ENCODE results near the gene CA12.

Gene CA12

GRCh38 chr15:63379492-63380150 is 2.0 kb downstream of the CA12 start:
- peak; percentile 76 for FAIRE-seq
- peak; percentile 46 for DNase-seq (ENCODE audit: low spot score)

- FAIRE-seq, result no peak
- no peak for DNase-seq (ENCODE audit: low spot score)
Observed at GRCh38 chr15:63378946-63379345, 2.7 kb downstream of the CA12 start.

- DNase-seq (ENCODE audit: low spot score) (peak; percentile 40), FAIRE-seq (peak; percentile 72)
Observed at GRCh38 chr15:63374686-63375520, 6.7 kb downstream of the CA12 start.

- FAIRE-seq (no peak), DNase-seq (ENCODE audit: low spot score) (no peak)
Observed at GRCh38 chr15:63373866-63374548, 7.6 kb downstream of the CA12 start.

GRCh38 chr15:63373330-63373729 is 8.3 kb downstream of the CA12 start:
- DNase-seq (ENCODE audit: low spot score) (no peak), FAIRE-seq (no peak)

- peak; percentile 85 for FAIRE-seq
Observed at GRCh38 chr15:63372753-63373152, 8.9 kb downstream of the CA12 start.

GRCh38 chr15:63372018-63372705 is 9.5 kb downstream of the CA12 start:
- DNase-seq (ENCODE audit: low spot score) (peak; percentile 98), FAIRE-seq (peak; percentile 91)

More at GRCh38 chr15:63372753-63373152, 8.9 kb downstream of the CA12 start:
- peak; percentile 94 for DNase-seq (ENCODE audit: low spot score)

- no peak for FAIRE-seq
- peak; percentile 4 for DNase-seq (ENCODE audit: low spot score)
Observed at GRCh38 chr15:63371297-63371918, 10.2 kb downstream of the CA12 start.

GRCh38 chr15:63370764-63371163 is 10.9 kb downstream of the CA12 start:
- DNase-seq (ENCODE audit: low spot score) (no peak), FAIRE-seq (no peak)

- DNase-seq (ENCODE audit: low spot score) (no peak), FAIRE-seq (no peak)
Observed at GRCh38 chr15:63369781-63370180, 11.9 kb downstream of the CA12 start.

- DNase-seq (ENCODE audit: low spot score), result no peak
Observed at GRCh38 chr15:63369296-63369695, 12.3 kb downstream of the CA12 start.

GRCh38 chr15:63368503-63368902 is 13.1 kb downstream of the CA12 start:
- FAIRE-seq (no peak), DNase-seq (ENCODE audit: low spot score) (no peak)

More at GRCh38 chr15:63369296-63369695, 12.3 kb downstream of the CA12 start:
- no peak for FAIRE-seq

GRCh38 chr15:63367900-63368299 is 13.7 kb downstream of the CA12 start:
- DNase-seq (ENCODE audit: low spot score) (no peak), FAIRE-seq (no peak)

GRCh38 chr15:63367390-63367789 is 14.3 kb downstream of the CA12 start:
- DNase-seq (ENCODE audit: low spot score) (peak; percentile 64), FAIRE-seq (peak; percentile 82)

GRCh38 chr15:63366451-63366850 is 15.2 kb downstream of the CA12 start:
- no peak for DNase-seq (ENCODE audit: low spot score)
- no peak for FAIRE-seq

- DNase-seq (ENCODE audit: low spot score) (no peak), FAIRE-seq (no peak)
Observed at GRCh38 chr15:63365273-63365680, 16.4 kb downstream of the CA12 start.

- FAIRE-seq, result peak; percentile 59
- peak; percentile 58 for DNase-seq (ENCODE audit: low spot score)
Observed at GRCh38 chr15:63364399-63365272, 17.0 kb downstream of the CA12 start.

GRCh38 chr15:63363292-63363691 is 18.4 kb downstream of the CA12 start:
- FAIRE-seq, result no peak

GRCh38 chr15:63362885-63363284 is 18.8 kb downstream of the CA12 start:
- no peak for DNase-seq (ENCODE audit: low spot score)
- FAIRE-seq, result no peak

More at GRCh38 chr15:63363292-63363691, 18.4 kb downstream of the CA12 start:
- no peak for DNase-seq (ENCODE audit: low spot score)

- DNase-seq (ENCODE audit: low spot score), result peak; percentile 95
- peak; percentile 98 for FAIRE-seq
Observed at GRCh38 chr15:63362196-63362595, 19.4 kb downstream of the CA12 start.

All from RCC 7860 (cell line).